Adrenal gland (tissue), 5 donors: ENCODE measurements around the gene TLE3.

Experiments used
- POLR2A ChIP-seq, 2 donors: fragments of 450-650 bp; IDR thresholded peaks; one replicate each; pipeline ENCODE4 v1.6.1; 2017; ENCODE audit warnings: antibody characterized with exemption in 2 of 2, mild to moderate bottlenecking in 2 of 2, moderate library complexity in 1 of 2
- TF ChIP-seq, protein P1 (sequence below), 6 experiments: fragments of 450-650 bp in 4 of 6; fragments of 200-600 bp in 2 of 6; sonication (generic) in 1 of 6; IDR thresholded peaks; 1 replicate in 5 of 6; 2 replicates in 1 of 6; pipeline versions ENCODE4 v1.5.1 to v1.8.0; 2016 to 2021; ENCODE audit warnings: antibody characterized with exemption in 6 of 6, mild to moderate bottlenecking in 2 of 6, moderate library complexity in 1 of 6
- donor health status: DM: no; HTN: no; CAD: no.

DNA sequence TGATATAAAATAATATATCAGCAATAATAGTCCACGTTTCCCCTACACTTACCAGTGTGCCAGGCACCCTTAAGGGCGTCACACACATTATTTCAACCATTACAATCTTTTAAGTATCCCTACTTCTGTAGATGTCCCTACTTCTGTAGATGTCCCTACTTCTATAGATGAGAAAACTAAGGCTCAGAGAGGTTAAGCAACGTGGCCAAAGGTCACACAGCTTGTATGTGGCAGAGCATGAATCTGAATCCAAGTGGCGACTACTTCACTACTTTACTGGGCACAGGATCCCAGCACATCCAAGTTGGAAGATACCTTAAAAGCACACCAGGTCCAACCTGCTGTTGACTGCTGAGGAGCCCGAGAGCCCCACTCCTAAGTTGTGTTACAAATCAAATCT, 77.5 kb downstream of the TLE3 start:
- TF ChIP-seq, protein P1, sequence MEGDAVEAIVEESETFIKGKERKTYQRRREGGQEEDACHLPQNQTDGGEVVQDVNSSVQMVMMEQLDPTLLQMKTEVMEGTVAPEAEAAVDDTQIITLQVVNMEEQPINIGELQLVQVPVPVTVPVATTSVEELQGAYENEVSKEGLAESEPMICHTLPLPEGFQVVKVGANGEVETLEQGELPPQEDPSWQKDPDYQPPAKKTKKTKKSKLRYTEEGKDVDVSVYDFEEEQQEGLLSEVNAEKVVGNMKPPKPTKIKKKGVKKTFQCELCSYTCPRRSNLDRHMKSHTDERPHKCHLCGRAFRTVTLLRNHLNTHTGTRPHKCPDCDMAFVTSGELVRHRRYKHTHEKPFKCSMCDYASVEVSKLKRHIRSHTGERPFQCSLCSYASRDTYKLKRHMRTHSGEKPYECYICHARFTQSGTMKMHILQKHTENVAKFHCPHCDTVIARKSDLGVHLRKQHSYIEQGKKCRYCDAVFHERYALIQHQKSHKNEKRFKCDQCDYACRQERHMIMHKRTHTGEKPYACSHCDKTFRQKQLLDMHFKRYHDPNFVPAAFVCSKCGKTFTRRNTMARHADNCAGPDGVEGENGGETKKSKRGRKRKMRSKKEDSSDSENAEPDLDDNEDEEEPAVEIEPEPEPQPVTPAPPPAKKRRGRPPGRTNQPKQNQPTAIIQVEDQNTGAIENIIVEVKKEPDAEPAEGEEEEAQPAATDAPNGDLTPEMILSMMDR (IDR thresholded peaks at IDR 0.05): no peak
- TF ChIP-seq POLR2A (IDR thresholded peaks at IDR 0.05): no peak
